Measurements from ENCODE around the gene GTPBP3. TPM values are rescaled to one million over a fixed set of nuclear protein-coding genes. Genes with fewer than 3 reads are reported as not detected.
A peak's percentile ranks its signal among the peaks of the same experiment; 100 is the strongest.
"Not testable (repeated sequence)": the region's sequence is repeated elsewhere in the genome, so short reads cannot be mapped to it uniquely, and the experiment has no call there.

Gene GTPBP3
- polyA plus RNA-seq, 4 donors: 15.7 to 37.9 (median 24.6) TPM

GRCh38 chr19:17340871-17341357 lies 3.6 kb downstream of the GTPBP3 start:
- no peak for DNase-seq (ENCODE audit: low read depth in 4 of 4, low spot score in 2 of 4)

DNA sequence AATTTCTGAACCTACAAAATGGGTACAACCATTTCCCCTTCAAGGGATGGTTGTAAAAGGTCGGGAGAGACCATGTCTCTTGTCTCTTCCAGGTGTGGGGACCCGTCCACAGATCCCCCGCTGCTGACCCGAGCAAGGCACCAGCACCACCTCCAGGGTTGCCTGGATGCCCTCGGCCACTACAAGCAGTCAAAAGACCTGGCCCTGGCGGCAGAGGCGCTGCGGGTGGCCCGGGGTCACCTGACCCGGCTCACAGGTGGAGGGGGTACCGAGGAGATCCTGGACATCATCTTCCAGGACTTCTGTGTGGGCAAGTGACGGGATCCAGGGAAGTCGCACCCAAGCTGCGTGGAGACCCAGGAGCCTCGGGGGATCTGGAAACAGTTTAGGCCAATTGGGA lies 4.0 kb downstream of the GTPBP3 start:
- DNase-seq (ENCODE audit: low read depth in 4 of 4, low spot score in 2 of 4): no peak

- no peak for DNase-seq (ENCODE audit: low read depth in 4 of 4, low spot score in 2 of 4)
Measured at GRCh38 chr19:17341845-17342244, 4.5 kb downstream of the GTPBP3 start.

- no peak for DNase-seq (ENCODE audit: low read depth in 4 of 4, low spot score in 2 of 4)
Measured at GRCh38 chr19:17346109-17346671, 8.8 kb downstream of the GTPBP3 start.

DNA sequence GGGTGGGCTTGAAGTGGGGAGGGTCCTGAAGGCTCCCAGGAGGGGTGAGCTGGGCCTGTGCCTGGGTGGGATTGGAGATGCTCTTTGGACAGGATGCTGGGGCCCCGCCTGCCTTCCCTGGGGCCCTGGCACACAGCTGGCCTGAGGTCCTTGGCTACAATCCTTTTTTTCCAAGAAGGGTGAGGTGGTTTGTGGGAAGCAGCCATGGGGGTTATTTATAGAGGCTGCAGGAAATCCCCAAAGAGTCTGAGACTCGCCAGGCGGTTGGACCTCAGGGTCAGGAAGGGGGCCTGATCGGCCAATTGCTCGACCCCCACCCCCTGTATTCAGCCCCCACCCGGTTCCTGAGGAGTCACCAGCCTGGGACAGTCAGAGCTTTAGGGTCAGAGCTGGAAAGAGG lies 10.0 kb downstream of the GTPBP3 start:
- no peak for DNase-seq (ENCODE audit: low read depth in 4 of 4, low spot score in 2 of 4)

- DNase-seq (ENCODE audit: low read depth in 4 of 4, low spot score in 2 of 4): no peak
Measured at GRCh38 chr19:17347877-17348276, 10.5 kb downstream of the GTPBP3 start.

GRCh38 chr19:17348700-17349099 lies 11.3 kb downstream of the GTPBP3 start:
- peak in 2 of 4 donors; percentile 55 to 56 for DNase-seq (ENCODE audit: low read depth in 4 of 4, low spot score in 2 of 4)

DNA sequence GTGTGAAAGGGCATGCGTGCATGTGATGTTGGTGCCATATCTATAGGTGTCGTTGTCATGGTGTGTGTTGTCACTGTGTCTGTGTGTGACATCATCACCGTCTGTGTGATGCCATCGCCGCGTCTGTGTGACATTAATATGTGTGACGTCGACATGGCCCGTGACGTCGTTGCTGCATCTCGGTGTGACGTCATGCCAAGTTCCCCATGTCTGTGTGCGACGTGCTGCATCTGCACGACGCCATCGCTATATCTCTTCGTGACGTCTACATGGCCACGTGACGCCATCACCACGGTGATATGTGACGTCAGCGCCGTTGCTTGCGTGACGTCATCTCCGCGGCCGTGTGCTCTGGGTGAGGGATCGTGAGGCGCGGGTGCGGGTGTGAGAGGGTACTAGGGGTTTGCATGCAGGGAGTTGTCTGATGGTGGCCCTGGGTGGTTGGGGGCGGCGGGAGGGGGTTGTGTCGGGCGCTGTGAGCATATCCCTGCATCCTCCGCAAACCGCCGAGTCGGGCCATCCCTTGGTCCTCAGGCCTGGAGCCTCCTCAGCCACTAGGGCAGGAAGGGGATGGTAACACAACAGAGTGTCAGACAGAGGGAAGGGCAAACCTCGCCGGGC lies 14.6 kb downstream of the GTPBP3 start:
- DNase-seq (ENCODE audit: low read depth in 4 of 4, low spot score in 2 of 4): no peak

- DNase-seq (ENCODE audit: low read depth in 4 of 4, low spot score in 2 of 4): no peak
Measured at GRCh38 chr19:17352608-17353280, 15.4 kb downstream of the GTPBP3 start.

DNA sequence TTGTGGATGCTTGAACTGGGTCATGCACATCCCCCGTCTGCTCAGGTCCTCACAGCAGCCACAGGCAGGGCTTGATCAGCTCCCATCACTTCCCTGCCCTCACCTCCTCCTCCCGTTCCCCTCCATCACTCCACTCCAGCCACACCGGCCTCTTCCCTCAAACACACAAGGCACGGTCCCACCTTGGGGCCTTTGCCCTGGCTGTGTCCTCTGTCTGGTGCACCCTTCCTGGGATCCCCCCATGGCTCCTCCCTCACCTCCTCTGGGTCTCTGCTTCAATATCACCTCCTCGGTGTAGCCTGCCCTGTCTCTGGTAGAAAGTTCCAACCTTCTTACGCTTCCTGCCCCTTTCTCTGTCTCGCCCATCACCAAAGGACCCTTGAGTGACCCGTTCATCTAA lies 16.0 kb downstream of the GTPBP3 start:
- no peak for DNase-seq (ENCODE audit: low read depth in 4 of 4, low spot score in 2 of 4)

GRCh38 chr19:17357078-17357666 lies 19.8 kb downstream of the GTPBP3 start:
- no peak for DNase-seq (ENCODE audit: low read depth in 4 of 4, low spot score in 2 of 4)

GRCh38 chr19:17357724-17358123 lies 20.4 kb downstream of the GTPBP3 start:
- DNase-seq (ENCODE audit: low read depth in 4 of 4, low spot score in 2 of 4): no peak

DNA sequence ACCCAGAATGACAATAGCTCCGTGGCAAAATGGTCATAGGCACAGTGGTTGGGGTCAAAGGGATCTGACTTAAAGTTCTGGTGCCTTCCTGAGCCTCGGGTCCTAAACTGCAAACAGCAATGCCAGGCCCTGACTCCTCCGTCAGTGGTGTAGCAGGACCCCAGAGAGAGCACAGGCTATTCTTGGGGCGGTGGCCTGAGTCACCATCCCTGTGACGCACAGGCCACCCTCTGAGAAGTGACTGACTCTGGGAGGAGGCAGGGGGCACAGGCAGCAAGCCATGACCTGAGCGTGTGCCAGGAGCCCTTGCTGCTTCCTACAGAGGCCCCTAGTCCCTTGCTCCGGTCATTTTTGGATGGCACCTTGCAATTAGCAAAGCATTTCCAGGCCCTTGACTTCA lies 21.0 kb downstream of the GTPBP3 start:
- no peak for DNase-seq (ENCODE audit: low read depth in 4 of 4, low spot score in 2 of 4)

DNA sequence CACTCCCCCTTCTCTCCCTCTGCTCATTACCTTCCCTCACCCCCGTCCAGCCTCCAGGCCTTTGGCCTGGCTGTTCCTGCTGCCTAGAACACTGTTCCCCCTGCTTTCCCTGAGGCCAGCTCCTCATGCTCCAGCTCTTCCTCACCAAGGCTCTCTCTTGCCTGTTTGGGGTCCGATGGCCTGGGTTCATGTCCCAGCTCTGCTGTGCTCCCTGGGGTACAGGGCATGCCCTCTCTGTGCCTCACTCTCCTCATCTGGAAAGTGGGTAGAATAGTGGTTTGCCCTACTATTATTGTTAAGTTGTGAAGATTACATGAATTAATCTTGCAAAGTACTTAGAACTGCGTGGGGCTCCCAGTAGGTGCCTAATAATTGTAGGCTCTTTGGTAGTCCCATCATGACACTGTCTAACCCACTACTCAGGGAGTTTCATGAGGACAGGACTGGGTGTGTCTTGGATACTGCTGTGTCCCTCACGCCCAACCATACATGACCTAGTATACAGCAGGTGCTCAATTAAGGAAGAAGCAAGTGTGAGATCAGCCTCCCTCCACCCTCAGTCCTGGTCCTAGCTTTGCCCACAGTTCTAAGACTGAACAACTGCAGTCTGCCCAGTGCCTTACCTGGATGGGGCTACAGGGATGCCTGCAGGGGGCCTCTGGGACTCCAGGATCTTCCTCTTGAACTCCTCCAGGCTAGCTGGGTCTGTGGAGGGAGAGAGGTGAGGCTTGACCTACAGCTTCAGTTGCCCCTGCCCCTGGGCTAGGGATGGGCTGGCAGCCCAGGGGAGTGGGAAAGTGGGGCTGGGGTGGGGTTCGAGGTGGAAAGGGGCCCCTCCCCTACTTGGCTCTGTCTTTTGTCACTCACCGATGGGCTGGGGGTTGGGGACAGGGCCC lies 22.8 kb downstream of the GTPBP3 start:
- DNase-seq (ENCODE audit: low read depth in 4 of 4, low spot score in 2 of 4): no peak

DNA sequence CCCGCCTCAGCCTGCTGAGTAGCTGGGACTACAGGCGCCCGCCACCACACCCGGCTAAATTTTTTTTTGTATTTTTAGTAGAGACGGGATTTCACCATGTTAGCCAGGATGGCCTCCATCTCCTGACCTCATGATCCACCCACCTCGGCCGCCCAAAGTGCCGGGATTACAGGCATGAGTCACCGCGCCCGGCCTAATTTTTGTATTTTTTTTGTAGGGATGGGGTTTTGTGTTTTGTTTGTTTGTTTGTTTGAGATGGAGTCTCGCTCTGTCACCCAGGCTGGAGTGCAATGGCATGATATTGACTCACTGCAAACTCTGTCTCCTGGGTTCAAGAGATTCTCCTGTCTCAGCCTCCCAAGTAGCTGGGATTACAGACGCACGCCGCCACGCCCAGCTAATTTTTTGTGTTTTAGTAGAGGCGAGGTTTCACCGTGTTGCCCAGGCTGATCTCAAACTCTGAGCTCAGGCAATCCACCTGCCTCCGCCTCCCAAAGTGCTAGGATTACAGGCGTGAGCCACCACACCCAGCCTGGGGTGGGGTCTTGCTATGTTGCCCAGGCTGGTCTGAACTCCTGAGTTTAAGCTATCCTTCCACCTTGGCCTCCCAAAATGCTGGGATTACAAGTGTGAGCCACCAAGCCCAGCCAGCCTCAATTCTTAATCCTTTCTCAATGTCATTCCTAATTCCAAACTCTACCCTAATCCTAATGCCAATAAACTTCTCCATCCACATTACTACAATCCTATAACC lies 26.7 kb downstream of the GTPBP3 start:
- DNase-seq (ENCODE audit: low read depth in 4 of 4, low spot score in 2 of 4): not testable (repeated sequence)

DNA sequence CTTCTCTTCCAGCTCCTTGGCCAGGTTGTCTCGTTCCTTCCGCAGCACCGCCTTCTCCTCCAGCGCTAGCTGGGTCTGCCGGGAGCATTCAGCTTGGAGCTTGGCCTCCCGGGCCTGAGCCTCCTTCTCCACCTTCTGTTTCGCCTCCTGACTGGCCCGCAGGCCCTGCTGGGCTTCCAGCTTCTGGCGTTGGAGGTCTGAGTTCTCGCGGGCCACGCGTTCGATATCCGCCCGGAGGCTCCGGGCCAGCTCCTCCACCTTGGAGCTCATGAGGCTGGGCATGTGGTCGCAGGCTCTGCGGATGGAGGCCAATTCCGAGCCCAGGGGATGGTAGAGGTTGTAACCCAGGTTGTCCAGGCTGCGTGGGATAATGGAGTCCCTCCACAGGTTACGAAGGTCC lies 28.0 kb downstream of the GTPBP3 start:
- DNase-seq (ENCODE audit: low read depth in 4 of 4, low spot score in 2 of 4): no peak

GRCh38 chr19:17370026-17370587 lies 32.8 kb downstream of the GTPBP3 start:
- no peak for DNase-seq (ENCODE audit: low read depth in 4 of 4, low spot score in 2 of 4)

GRCh38 chr19:17376935-17377600 lies 39.7 kb downstream of the GTPBP3 start, which contains the start of gene PLVAP:
TSS of gene PLVAP (minus strand) at chr19:17377342. CDS start at chr19:17377288, 54 bp downstream.
- no peak for DNase-seq (ENCODE audit: low read depth in 4 of 4, low spot score in 2 of 4)

- DNase-seq (ENCODE audit: low read depth in 4 of 4, low spot score in 2 of 4): no peak
Measured at GRCh38 chr19:17378271-17378670, 40.9 kb downstream of the GTPBP3 start.
